ENCODE results near the gene NXN. TPM values are rescaled to one million over a fixed set of nuclear protein-coding genes. Genes with fewer than 3 reads are reported as not detected.
"Not testable (repeated sequence)": the region's sequence is repeated elsewhere in the genome, so short reads cannot be mapped to it uniquely, and the experiment has no call there.

Gene NXN
- total and polyA plus RNA-seq, 3 donors from 2014 or later, result 22.9 to 26.0 (median 23.0) TPM

DNA sequence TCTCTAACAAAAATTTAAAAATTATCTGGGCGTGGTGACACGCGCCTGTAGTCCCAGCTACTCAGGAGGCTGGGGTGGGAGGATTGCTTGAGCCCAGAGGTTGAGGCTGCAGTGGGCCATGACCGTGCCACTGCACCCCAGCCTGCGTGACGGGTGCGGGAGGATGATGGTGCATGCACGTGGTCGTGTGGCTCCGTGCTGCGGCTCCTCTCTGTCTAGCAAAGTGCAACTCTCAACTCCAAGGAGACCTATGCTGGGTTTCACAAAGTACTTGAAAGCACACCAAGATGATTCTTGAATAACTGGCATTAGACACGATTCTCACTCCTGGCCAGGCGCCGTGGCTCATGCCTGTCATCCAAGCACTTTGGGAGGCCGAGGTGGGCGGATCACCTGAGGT is 25.8 kb downstream of the NXN start:
- DNase-seq, result no peak
- Histone ChIP-seq H3K9me3 (no peaks in the 10 kb centered on the region), H3K27me3 (no peaks in the 10 kb centered on the region), H3K4me1 (peaks cover 5% of the 10 kb centered on the region), H3K4me3 (no peak overlapping the region), H3K36me3 (ENCODE audit: low read depth, missing control alignments) (no peaks in the 10 kb centered on the region), H3K27ac (no peak overlapping the region)
- WGBS, 2 donors, result 96 to 100% methylated on average over 3 to 16 of the region's 16 CpGs
- TF ChIP-seq, protein P1, sequence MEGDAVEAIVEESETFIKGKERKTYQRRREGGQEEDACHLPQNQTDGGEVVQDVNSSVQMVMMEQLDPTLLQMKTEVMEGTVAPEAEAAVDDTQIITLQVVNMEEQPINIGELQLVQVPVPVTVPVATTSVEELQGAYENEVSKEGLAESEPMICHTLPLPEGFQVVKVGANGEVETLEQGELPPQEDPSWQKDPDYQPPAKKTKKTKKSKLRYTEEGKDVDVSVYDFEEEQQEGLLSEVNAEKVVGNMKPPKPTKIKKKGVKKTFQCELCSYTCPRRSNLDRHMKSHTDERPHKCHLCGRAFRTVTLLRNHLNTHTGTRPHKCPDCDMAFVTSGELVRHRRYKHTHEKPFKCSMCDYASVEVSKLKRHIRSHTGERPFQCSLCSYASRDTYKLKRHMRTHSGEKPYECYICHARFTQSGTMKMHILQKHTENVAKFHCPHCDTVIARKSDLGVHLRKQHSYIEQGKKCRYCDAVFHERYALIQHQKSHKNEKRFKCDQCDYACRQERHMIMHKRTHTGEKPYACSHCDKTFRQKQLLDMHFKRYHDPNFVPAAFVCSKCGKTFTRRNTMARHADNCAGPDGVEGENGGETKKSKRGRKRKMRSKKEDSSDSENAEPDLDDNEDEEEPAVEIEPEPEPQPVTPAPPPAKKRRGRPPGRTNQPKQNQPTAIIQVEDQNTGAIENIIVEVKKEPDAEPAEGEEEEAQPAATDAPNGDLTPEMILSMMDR (IDR thresholded peaks at IDR 0.05), result no peak
- TF ChIP-seq POLR2A (IDR thresholded peaks at IDR 0.05), result no peak
- intact Hi-C loops (cut with DNase I; ENCODE audit: low total_unique reads), result no loop called here

DNA sequence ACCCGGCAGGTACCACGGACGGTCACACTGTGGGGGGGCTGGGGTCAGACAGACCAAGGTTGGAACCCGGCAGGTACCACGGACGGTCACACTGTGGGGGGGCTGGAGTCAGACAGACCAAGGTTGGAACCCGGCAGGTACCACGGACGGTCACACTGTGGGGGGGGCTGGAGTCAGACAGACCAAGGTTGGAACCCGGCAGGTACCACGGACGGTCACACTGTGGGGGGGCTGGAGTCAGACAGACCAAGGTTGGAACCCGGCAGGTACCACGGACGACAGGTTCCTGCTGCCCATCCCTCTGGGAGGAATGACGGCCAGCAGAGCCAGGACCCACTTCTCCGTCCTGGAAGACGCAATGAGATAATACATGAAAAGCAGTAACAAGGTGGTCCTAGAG is 27.0 kb downstream of the NXN start:
- intact Hi-C loops (cut with DNase I; ENCODE audit: low total_unique reads); H3K27ac ChIP-seq; H3K27me3 ChIP-seq; H3K4me3 ChIP-seq; H3K9me3 ChIP-seq; H3K4me1 ChIP-seq; H3K36me3 ChIP-seq (ENCODE audit: low read depth, missing control alignments): not testable (repeated sequence)
- peak; percentile 57 for DNase-seq
- 81 to 82% methylated on average over 12 to 17 of the region's 18 CpGs for WGBS, 2 donors

DNA sequence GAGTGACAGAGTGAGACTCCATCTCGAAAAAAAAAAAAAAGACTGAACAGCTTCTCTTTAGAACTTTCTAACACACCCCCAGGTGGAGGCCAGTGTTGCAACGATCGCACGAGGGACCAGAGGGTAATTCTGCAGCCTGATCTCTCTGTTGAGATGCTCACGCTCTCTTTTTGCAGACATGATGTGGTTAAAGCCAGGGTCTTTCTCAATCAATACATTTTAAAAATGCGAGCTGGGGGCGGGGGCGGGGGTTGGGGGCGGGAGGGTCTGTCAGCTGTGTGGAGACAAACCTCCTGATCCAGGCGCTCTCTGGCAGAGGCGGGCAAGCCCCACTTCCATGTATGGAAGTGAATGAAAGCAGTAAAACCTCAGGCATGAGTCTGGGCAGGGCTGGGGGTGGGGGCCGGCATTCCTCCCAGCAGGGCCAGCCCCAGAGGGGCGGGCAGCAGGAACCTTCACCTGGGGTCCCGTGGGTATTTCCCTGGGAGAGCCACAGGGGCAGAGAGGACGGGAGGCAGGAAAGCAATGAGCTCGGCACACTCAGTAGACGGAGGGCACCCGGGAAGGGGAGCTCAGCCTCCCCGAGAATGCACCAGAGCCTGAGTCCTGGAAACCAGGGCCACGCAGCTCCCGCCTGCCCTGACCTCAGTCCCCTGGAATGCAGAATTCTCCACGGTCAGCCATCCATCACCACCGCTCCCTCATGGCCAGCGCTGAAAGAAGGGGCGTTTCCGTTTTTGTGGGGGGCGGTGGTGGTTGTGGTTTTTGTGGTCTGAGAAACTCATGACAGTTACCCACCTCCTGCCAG is 28.0 kb downstream of the NXN start:
- Histone ChIP-seq H3K4me3 (no peak overlapping the region), H3K36me3 (ENCODE audit: low read depth, missing control alignments) (no peaks in the 10 kb centered on the region), H3K27ac (no peak overlapping the region), H3K4me1 (peaks cover 5% of the 10 kb centered on the region), H3K9me3 (no peaks in the 10 kb centered on the region), H3K27me3 (no peaks in the 10 kb centered on the region)
- no peak for TF ChIP-seq POLR2A (IDR thresholded peaks at IDR 0.05)
- TF ChIP-seq, protein P1 (IDR thresholded peaks at IDR 0.05), result no peak
- 46 to 61% methylated on average over 17 to 27 of the region's 27 CpGs for WGBS, 2 donors
- no peak for DNase-seq
- intact Hi-C loops (cut with DNase I; ENCODE audit: low total_unique reads), result no loop called here

DNA sequence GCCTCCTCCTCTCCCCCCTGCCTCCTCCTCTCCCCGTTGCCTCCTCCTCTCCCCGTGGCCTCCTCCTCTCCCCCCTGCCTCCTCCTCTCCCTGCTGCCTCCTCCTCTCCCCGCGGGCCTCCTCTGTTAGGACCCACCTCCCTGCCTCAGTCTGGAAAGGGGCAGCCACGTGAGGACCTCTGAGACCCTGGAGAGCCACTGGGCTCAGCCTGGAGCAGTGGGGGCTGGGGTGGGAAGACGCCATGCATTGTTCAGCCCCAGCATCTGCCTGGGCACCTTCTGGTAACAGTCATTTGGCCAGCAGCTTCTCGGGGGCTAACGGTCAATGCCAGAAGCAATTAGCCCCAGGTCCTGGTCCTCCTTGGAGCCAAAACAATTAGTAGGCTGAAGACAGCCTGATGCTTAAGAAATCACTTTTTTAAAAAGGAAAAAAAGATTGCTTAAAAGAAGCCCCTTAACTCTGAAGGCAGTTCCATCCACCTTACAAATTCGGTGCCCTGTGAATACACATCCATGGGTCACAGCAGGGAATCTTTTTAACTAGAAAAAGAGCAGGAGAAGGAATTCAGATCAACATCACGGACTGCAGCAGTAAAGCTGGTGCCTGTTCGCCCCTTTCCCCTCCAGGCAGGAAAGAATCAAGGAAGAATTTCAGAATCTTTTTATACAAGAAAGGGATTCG is 29.8 kb downstream of the NXN start:
- Histone ChIP-seq H3K27me3 (no peaks in the 10 kb centered on the region), H3K9me3 (no peaks in the 10 kb centered on the region), H3K4me3 (no peak overlapping the region), H3K4me1 (peaks cover 3% of the 10 kb centered on the region), H3K36me3 (ENCODE audit: low read depth, missing control alignments) (no peaks in the 10 kb centered on the region), H3K27ac (no peak overlapping the region)
- intact Hi-C loops (cut with DNase I; ENCODE audit: low total_unique reads), result no loop called here
- 60 to 72% methylated on average over 7 to 10 of the region's 12 CpGs for WGBS, 2 donors
- TF ChIP-seq POLR2A (IDR thresholded peaks at IDR 0.05), result no peak
- TF ChIP-seq, protein P1 (IDR thresholded peaks at IDR 0.05), result no peak
- no peak for DNase-seq

DNA sequence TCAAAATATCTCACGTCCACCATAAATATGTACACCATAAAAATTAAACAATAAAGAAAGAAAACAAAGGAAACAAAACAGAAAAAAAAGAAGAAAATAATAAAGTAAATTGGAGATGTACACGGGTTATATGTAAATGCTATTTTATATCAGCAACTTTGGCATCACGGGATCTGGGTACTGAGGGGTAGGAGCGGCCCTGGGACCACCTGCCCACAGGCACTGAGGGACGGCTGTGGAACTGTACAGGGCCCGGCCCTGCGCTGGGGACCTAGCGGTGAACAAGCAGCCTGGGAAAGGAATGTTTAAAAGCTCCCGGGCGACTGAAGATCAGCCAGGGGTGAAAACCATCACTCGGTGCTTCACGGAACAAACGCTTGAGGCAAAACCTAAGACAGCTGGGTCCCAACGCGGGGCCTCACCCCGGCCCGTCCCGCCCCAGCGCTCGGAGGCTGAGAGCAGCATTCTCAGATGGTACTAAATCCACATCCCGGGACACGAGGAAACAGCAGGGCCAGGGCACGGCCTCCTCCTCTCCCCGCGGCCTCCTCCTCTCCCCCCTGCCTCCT is 31.2 kb downstream of the NXN start:
- WGBS, 2 donors, result 65 to 77% methylated on average over 18 to 25 of the region's 25 CpGs
- Histone ChIP-seq H3K4me3 (no peak overlapping the region), H3K27ac (no peak overlapping the region), H3K27me3 (no peaks in the 10 kb centered on the region), H3K9me3 (no peaks in the 10 kb centered on the region), H3K36me3 (ENCODE audit: low read depth, missing control alignments) (no peaks in the 10 kb centered on the region), H3K4me1 (no peaks in the 10 kb centered on the region)
- intact Hi-C loops (cut with DNase I; ENCODE audit: low total_unique reads), result no loop called here
- DNase-seq, result no peak
- TF ChIP-seq POLR2A (IDR thresholded peaks at IDR 0.05), result no peak
